Gastrocnemius medialis (tissue), 4 donors: ENCODE results near the gene NEDD4L.

Source experiments
- POLR2A ChIP-seq, 2 donors: fragments of 450-650 bp; IDR thresholded peaks; one replicate each; pipeline ENCODE4 v1.6.1; 2017; ENCODE audit warnings: antibody characterized with exemption in 2 of 2, mild to moderate bottlenecking in 2 of 2, moderate library complexity in 2 of 2
- TF ChIP-seq, protein P1 (sequence below), 5 experiments: fragments of 450-650 bp in 3 of 5; fragments of 200-600 bp in 2 of 5; sonication (generic) in 2 of 5; IDR thresholded peaks in 4 of 5; conservative IDR thresholded peaks in 1 of 5; 1 replicate in 4 of 5; 2 replicates in 1 of 5; pipeline ENCODE4 v1.5.1; 2016 to 2019; ENCODE audit warnings: antibody characterized with exemption in 5 of 5, mild to moderate bottlenecking in 3 of 5, moderate library complexity in 3 of 5

DNA sequence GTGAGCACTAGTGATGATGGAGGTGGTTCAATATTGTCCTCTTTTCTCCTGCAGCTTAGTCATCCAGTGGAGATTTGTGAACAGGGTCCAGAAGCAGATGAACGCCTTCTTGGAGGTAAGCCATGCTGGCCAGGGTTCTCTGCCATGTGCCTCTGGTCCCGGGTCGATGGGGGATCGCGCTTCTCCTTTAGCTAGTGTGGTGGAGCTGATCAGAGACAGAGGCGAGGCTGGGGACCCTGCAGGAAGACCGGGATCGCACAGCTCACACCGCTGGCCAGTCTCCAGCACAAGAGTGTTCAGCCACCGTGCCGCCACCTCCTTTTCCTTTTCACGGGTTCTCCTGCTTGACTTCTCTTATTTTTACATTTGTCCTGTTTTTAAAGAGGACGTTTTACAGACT, 341.4 kb downstream of the NEDD4L start:
- TF ChIP-seq, protein P1, sequence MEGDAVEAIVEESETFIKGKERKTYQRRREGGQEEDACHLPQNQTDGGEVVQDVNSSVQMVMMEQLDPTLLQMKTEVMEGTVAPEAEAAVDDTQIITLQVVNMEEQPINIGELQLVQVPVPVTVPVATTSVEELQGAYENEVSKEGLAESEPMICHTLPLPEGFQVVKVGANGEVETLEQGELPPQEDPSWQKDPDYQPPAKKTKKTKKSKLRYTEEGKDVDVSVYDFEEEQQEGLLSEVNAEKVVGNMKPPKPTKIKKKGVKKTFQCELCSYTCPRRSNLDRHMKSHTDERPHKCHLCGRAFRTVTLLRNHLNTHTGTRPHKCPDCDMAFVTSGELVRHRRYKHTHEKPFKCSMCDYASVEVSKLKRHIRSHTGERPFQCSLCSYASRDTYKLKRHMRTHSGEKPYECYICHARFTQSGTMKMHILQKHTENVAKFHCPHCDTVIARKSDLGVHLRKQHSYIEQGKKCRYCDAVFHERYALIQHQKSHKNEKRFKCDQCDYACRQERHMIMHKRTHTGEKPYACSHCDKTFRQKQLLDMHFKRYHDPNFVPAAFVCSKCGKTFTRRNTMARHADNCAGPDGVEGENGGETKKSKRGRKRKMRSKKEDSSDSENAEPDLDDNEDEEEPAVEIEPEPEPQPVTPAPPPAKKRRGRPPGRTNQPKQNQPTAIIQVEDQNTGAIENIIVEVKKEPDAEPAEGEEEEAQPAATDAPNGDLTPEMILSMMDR (IDR thresholded peaks at IDR 0.05 in 4 of 5, conservative IDR thresholded peaks at IDR 0.05 in 1 of 5) = no peak
- no peak for TF ChIP-seq POLR2A (IDR thresholded peaks at IDR 0.05)
